ENCODE data around the gene P2RX1.
"Not testable (repeated sequence)": the region's sequence is repeated elsewhere in the genome, so short reads cannot be mapped to it uniquely, and the experiment has no call there.

Gene P2RX1

GRCh38 chr17:3951003-3951402 is 34.7 kb upstream of the P2RX1 start:
- no peak for DNase-seq

- no peak for DNase-seq
Observed at GRCh38 chr17:3950584-3950983, 34.3 kb upstream of the P2RX1 start.

GRCh38 chr17:3949418-3949817 is 33.2 kb upstream of the P2RX1 start:
- DNase-seq = no peak

- DNase-seq = not testable (repeated sequence)
Observed at GRCh38 chr17:3948551-3948950, 32.3 kb upstream of the P2RX1 start.

GRCh38 chr17:3947318-3947810 is 31.1 kb upstream of the P2RX1 start:
- no peak for DNase-seq

- no peak for DNase-seq
Observed at GRCh38 chr17:3946711-3947235, 30.5 kb upstream of the P2RX1 start.

- peak; percentile 33 for DNase-seq
Observed at GRCh38 chr17:3944485-3945388, 28.5 kb upstream of the P2RX1 start.

GRCh38 chr17:3943240-3943891 is 27.1 kb upstream of the P2RX1 start:
- DNase-seq = no peak

- no peak for DNase-seq
Observed at GRCh38 chr17:3940965-3941698, 24.9 kb upstream of the P2RX1 start.

- no peak for DNase-seq
Observed at GRCh38 chr17:3937359-3937758, 21.1 kb upstream of the P2RX1 start.

GRCh38 chr17:3935825-3936355 is 19.6 kb upstream of the P2RX1 start:
- DNase-seq = no peak

GRCh38 chr17:3935140-3935542 is 18.9 kb upstream of the P2RX1 start:
- DNase-seq = no peak

- no peak for DNase-seq
Observed at GRCh38 chr17:3929764-3930163, 13.5 kb upstream of the P2RX1 start.

GRCh38 chr17:3929181-3929580 is 12.9 kb upstream of the P2RX1 start:
- DNase-seq = no peak

GRCh38 chr17:3928406-3928805 is 12.1 kb upstream of the P2RX1 start:
- DNase-seq = no peak

GRCh38 chr17:3927628-3928340 is 11.5 kb upstream of the P2RX1 start:
- no peak for DNase-seq

GRCh38 chr17:3926860-3927627 is 10.8 kb upstream of the P2RX1 start:
- DNase-seq = no peak

- DNase-seq = no peak
Observed at GRCh38 chr17:3925684-3926485, 9.6 kb upstream of the P2RX1 start.

GRCh38 chr17:3924512-3925350 is 8.5 kb upstream of the P2RX1 start:
- no peak for DNase-seq

All from stimulated activated CD4-positive, alpha-beta T cell treated with anti-CD3 and anti-CD28 coated beads, Interleukin-1b, Interleukin-23, amount 100 ng/mL, for 48 hours (primary cell).